Heart left ventricle (tissue), 13 donors: Measurements from ENCODE around the gene ZSCAN10.

Source experiments
- POLR2A ChIP-seq, 2 donors: fragments of 450-650 bp; IDR thresholded peaks; one replicate each; pipeline ENCODE4 v1.6.1; 2017; ENCODE audit warnings: antibody characterized with exemption in 2 of 2, mild to moderate bottlenecking in 2 of 2, moderate library complexity in 2 of 2
- TF ChIP-seq, protein P1 (sequence below), 12 donors: fragments of 200-600 bp; sonication (generic) in 4 of 12; IDR thresholded peaks; one replicate each; pipeline versions ENCODE4 v1.5.0 to v1.8.0; 2018 to 2022; ENCODE audit warnings: antibody characterized with exemption in 12 of 12, mild to moderate bottlenecking in 5 of 12
- donor health status: ischemic (EF 13 %, LVEDD 7.1; RV severe dilation, severe dysfunction).
- donor health status: DM: no; HTN: yes; CAD: no.
- donor health status: DM: no; HTN: no; CAD: no.
- donor health status: ischemic (EF 25% LVEDD 6.9; RV normal size, moderate dysfunction).
- donor health status: ischemic (EF 25% LVEDD 5.7; RV mildly dilated, moderate dysfunction).
- donor health status: ischemic (EF 35%, LVEDD 5.7; RV mildly dilated, moderate dysfunction).
- donor health status: nonischemic (EF 11% LVEDD 7.7; RV severe dilation, severe dysfunction).
- donor health status: DM: yes; HTN: yes; CAD: no.
- donor health status: PGD.
- donor health status: ischemic (EF 29% LVEDD 5.4; RV normal size, mild dysfunction).
- donor health status: nonischemic (EF 23%, LVEDD 6.1; RV moderate dilation, normal function).

DNA sequence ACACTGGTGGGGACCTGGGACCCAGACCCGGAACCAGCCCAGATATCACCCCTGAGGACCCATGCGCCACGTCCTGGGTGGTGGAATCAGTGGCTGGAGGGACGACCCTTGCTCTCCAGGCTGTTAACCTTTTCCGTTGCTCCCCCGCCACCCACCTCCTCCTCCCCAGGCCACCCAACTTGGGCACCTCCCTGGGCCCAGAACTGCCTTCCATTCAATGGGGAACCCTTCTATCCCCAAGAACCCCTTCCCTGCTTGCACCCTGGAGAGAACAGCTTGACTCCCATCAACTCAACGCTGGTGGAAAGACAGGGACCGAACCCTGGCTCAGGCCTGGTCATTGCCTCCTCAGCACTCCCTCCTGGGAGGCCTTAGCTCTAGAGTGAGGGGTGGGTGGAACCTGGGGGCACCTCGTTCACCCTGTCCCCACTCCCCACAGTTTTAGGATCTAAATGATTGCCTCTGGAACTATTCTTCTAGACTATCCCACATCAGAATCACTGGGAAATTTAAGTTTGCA, 39.3 kb downstream of the ZSCAN10 start:
- TF ChIP-seq, protein P1, sequence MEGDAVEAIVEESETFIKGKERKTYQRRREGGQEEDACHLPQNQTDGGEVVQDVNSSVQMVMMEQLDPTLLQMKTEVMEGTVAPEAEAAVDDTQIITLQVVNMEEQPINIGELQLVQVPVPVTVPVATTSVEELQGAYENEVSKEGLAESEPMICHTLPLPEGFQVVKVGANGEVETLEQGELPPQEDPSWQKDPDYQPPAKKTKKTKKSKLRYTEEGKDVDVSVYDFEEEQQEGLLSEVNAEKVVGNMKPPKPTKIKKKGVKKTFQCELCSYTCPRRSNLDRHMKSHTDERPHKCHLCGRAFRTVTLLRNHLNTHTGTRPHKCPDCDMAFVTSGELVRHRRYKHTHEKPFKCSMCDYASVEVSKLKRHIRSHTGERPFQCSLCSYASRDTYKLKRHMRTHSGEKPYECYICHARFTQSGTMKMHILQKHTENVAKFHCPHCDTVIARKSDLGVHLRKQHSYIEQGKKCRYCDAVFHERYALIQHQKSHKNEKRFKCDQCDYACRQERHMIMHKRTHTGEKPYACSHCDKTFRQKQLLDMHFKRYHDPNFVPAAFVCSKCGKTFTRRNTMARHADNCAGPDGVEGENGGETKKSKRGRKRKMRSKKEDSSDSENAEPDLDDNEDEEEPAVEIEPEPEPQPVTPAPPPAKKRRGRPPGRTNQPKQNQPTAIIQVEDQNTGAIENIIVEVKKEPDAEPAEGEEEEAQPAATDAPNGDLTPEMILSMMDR (IDR thresholded peaks at IDR 0.05) = no peak
- TF ChIP-seq POLR2A (IDR thresholded peaks at IDR 0.05) = no peak
